Endothelial cell of umbilical vein (primary cell): ENCODE data around the gene IP6K3. TPM values are rescaled to one million over a fixed set of nuclear protein-coding genes. Genes with fewer than 3 reads are reported as not detected.

Experiments
- BruUV-seq: library from RNA; stranded (reverse); fragments of 400-500 nt; replicated peaks from 2 replicates; lab custom pipeline; 2021; lab: Mats Ljungman, UMichigan
- CTCF ChIA-PET: fragments of 300-600, 350-600 bp; sonication (Branson Sonifier 250); formaldehyde crosslinking; loops from one replicate; lab custom pipeline; 2021; ENCODE audit warnings: antibody characterized with exemption, inconsistent platforms; lab: Charles Lee
- POLR2A ChIA-PET: fragments of 300-600, 350-600 bp; sonication (Branson Sonifier 250); formaldehyde crosslinking; loops from one replicate; lab custom pipeline; 2021; ENCODE audit warnings: antibody characterized with exemption, inconsistent platforms; lab: Charles Lee
- DNase-seq: peaks from one replicate; pipeline ENCODE4 v3.0.0-alpha.2; 2011; ENCODE audit warnings: low read depth, low spot score
- FAIRE-seq: peaks from 2 replicates; lab custom pipeline; 2011; peaks lifted over from hg19 to GRCh38; lab: Jason Lieb, UNC
- H2AFZ ChIP-seq: 2 replicates; pipeline ENCODE4 v1.6.0; 2012; ENCODE audit warnings: low read depth, low read length, control low read depth, inconsistent platforms
- H3K27ac ChIP-seq: 2 replicates; pipeline ENCODE4 v1.5.1; 2011; ENCODE audit warnings: low read depth, mild to moderate bottlenecking, control low read depth, low read length, moderate library complexity; ENCODE audit not compliant: insufficient read depth
- H3K27me3 ChIP-seq, 2 experiments: 2 replicates each; pipeline versions ENCODE4 v1.6.0 to v1.6.1; 2011; ENCODE audit warnings: low read length in 2 of 2, mixed read lengths in 1 of 2; ENCODE audit not compliant: control insufficient read depth in 2 of 2, insufficient read depth in 2 of 2
- H3K36me3 ChIP-seq, 2 experiments: 2 replicates in 1 of 2; 3 replicates in 1 of 2; pipeline ENCODE4 v1.5.1; 2011; ENCODE audit warnings: low read length in 2 of 2, mild to moderate bottlenecking in 1 of 2, moderate library complexity in 1 of 2; ENCODE audit not compliant: control insufficient read depth in 2 of 2, insufficient read depth in 2 of 2; ENCODE audit errors: extremely low read depth in 1 of 2
- H3K4me1 ChIP-seq: 3 replicates; pipeline ENCODE4 v1.5.1; 2011; ENCODE audit warnings: mild to moderate bottlenecking, low read length; ENCODE audit not compliant: control insufficient read depth, insufficient read depth; ENCODE audit errors: extremely low read depth
- H3K4me2 ChIP-seq: 2 replicates; pipeline ENCODE4 v1.6.1; 2011; ENCODE audit warnings: low read length, control low read depth, mixed read lengths; ENCODE audit not compliant: insufficient read depth
- H3K4me3 ChIP-seq, 3 experiments: fragments of 200-600 bp in 1 of 3; sonication (generic), shearing (Covaris generic) in 1 of 3; replicated peaks in 1 of 3; 2 replicates each; pipeline ENCODE4 v1.5.1; 2011 to 2016; ENCODE audit warnings: control low read depth in 3 of 3, low read length in 3 of 3, mild to moderate bottlenecking in 2 of 3, inconsistent platforms in 1 of 3, low read depth in 1 of 3, moderate library complexity in 1 of 3; ENCODE audit not compliant: insufficient read depth in 1 of 3
- H3K79me2 ChIP-seq: 2 replicates; pipeline ENCODE4 v1.6.0; 2012; ENCODE audit warnings: low read length, inconsistent platforms; ENCODE audit not compliant: control insufficient read depth, insufficient read depth
- H3K9ac ChIP-seq: replicated peaks from 2 replicates; pipeline ENCODE3; 2011; ENCODE audit warnings: low read length, control low read depth; ENCODE audit not compliant: insufficient read depth; ENCODE audit errors: extremely low read depth
- H3K9me1 ChIP-seq: replicated peaks from 3 replicates; pipeline ENCODE4 v1.6.0; 2011; ENCODE audit warnings: mild to moderate bottlenecking, low read length; ENCODE audit not compliant: control insufficient read depth, insufficient read depth; ENCODE audit errors: extremely low read depth
- H3K9me3 ChIP-seq: replicated peaks from 2 replicates; pipeline ENCODE4 v1.5.1; 2012; ENCODE audit warnings: low read length, inconsistent platforms; ENCODE audit not compliant: control insufficient read depth, insufficient read depth
- H4K20me1 ChIP-seq: replicated peaks from 2 replicates; pipeline ENCODE3; 2011; ENCODE audit warnings: mild to moderate bottlenecking, low read length; ENCODE audit not compliant: control insufficient read depth, insufficient read depth; ENCODE audit errors: extremely low read depth
- EZH2 ChIP-seq: IDR thresholded peaks from 2 replicates; pipeline ENCODE4 v1.6.1; 2012; ENCODE audit warnings: borderline replicate concordance, low read depth, mild to moderate bottlenecking, moderate library complexity, low read length, inconsistent platforms; ENCODE audit not compliant: severe bottlenecking
- FOS ChIP-seq: IDR thresholded peaks from 2 replicates; pipeline ENCODE4 v1.6.1; 2011; ENCODE audit warnings: mild to moderate bottlenecking, low read length, moderate library complexity, borderline replicate concordance; ENCODE audit not compliant: insufficient read depth
- GATA2 ChIP-seq: IDR thresholded peaks from 2 replicates; pipeline ENCODE4 v1.7.0; 2011; ENCODE audit warnings: low read depth, mild to moderate bottlenecking, moderate library complexity, mixed read lengths, low read length; ENCODE audit not compliant: insufficient read length, insufficient read depth
- JUN ChIP-seq: IDR thresholded peaks from 2 replicates; pipeline ENCODE4 v1.6.1; 2011; ENCODE audit warnings: borderline replicate concordance, low read depth; ENCODE audit not compliant: insufficient read length, insufficient read depth
- MAX ChIP-seq: IDR thresholded peaks from 2 replicates; pipeline ENCODE4 v1.6.1; 2011; ENCODE audit not compliant: insufficient read depth, insufficient read length
- MYC ChIP-seq: IDR thresholded peaks from one replicate; pipeline ENCODE4 v1.6.1; 2011; ENCODE audit warnings: mild to moderate bottlenecking, low read depth, low read length
- POLR2A ChIP-seq: IDR thresholded peaks from 2 replicates; pipeline ENCODE4 v1.6.1; 2012; ENCODE audit warnings: low read depth, mild to moderate bottlenecking, control low read depth, low read length
- POLR2AphosphoS5 ChIP-seq: IDR thresholded peaks from 2 replicates; pipeline ENCODE4 v1.6.1; 2012; ENCODE audit warnings: low read depth, mild to moderate bottlenecking, control low read depth, low read length, moderate library complexity; ENCODE audit not compliant: insufficient read depth
- dilution Hi-C: fragments of 300-500 bp; cut with MboI; formaldehyde crosslinking; loops from one replicate; pipeline ENCODE4 v1.15.0; 2019; ENCODE audit warnings: low sequenced_read_pairs; ENCODE audit not compliant: extremely low pct_ligation_motif_present
- intact Hi-C: fragments of 100-400 bp; cut with micrococcal nuclease; formaldehyde crosslinking; loops from one replicate; pipeline ENCODE4 v1.10.0; 2022
- polyA plus RNA-seq, 4 experiments: library from polyadenylated mRNA; depleted of rRNA in 3 of 4; stranded (reverse) in 3 of 4; unstranded in 1 of 4; fragments of >200 nt; gene quantifications; 2 replicates each; pipeline versions ENCODE4 v1.2.1 to v1.2.3, GENCODE V29; 2011 to 2012; ENCODE audit warnings: missing spikeins in 1 of 4
- total RNA-seq: library from RNA; stranded (reverse); gene quantifications from 2 replicates; pipeline ENCODE4 v1.2.3, GENCODE V29; 2021
- TF ChIP-seq, protein P1 (sequence below), 2 donors: IDR thresholded peaks; 1 replicate in 1 of 2; 2 replicates in 1 of 2; pipeline ENCODE4 v1.5.1; 2011; ENCODE audit warnings: low read length in 2 of 2, mild to moderate bottlenecking in 2 of 2, moderate library complexity in 2 of 2, control low read depth in 1 of 2, inconsistent platforms in 1 of 2, low read depth in 1 of 2; ENCODE audit not compliant: insufficient read depth in 1 of 2; ENCODE audit errors: extremely low read depth in 1 of 2

IP6K3 gene
- total and polyA plus RNA-seq, 2 donors (not counting 3 experiments of a cell fraction or from before 2014, with no cell fraction given) = not detected

GRCh38 chr6:33787346-33787953, 40.7 kb upstream of the IP6K3 start:
- peak overlapping the region; percentile 96 for H3K9ac ChIP-seq
- H3K36me3 ChIP-seq = peaks cover 8 to 20% of the 10 kb centered on the region in 2 experiments
- no peaks in the 10 kb centered on the region for H3K9me3 ChIP-seq
- peak overlapping the region; percentile 94 for H3K27ac ChIP-seq
- peak; percentile 64 for DNase-seq
- intact Hi-C loops (no loop called here), dilution Hi-C loops (no loop called here)
- peak overlapping the region; percentile 80 for H3K4me2 ChIP-seq
- TF ChIP-seq POLR2AphosphoS5 (no peak), MAX (no peak), MYC (no peak), JUN (no peak), EZH2 (no peak), GATA2 (no peak), POLR2A (no peak), FOS (no peak)
- TF ChIP-seq, protein P1, sequence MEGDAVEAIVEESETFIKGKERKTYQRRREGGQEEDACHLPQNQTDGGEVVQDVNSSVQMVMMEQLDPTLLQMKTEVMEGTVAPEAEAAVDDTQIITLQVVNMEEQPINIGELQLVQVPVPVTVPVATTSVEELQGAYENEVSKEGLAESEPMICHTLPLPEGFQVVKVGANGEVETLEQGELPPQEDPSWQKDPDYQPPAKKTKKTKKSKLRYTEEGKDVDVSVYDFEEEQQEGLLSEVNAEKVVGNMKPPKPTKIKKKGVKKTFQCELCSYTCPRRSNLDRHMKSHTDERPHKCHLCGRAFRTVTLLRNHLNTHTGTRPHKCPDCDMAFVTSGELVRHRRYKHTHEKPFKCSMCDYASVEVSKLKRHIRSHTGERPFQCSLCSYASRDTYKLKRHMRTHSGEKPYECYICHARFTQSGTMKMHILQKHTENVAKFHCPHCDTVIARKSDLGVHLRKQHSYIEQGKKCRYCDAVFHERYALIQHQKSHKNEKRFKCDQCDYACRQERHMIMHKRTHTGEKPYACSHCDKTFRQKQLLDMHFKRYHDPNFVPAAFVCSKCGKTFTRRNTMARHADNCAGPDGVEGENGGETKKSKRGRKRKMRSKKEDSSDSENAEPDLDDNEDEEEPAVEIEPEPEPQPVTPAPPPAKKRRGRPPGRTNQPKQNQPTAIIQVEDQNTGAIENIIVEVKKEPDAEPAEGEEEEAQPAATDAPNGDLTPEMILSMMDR (IDR thresholded peaks at IDR 0.05; ENCODE audit: extremely low read depth in 1 of 2, insufficient read depth in 1 of 2, low read depth in 1 of 2, low read length in 2 of 2) = no peak
- peaks cover 41% of the 10 kb centered on the region for H3K79me2 ChIP-seq
- peaks cover 48% of the 10 kb centered on the region for H3K4me1 ChIP-seq
- H4K20me1 ChIP-seq = no peaks in the 10 kb centered on the region
- no peak overlapping the region for H2AFZ ChIP-seq
- POLR2A ChIA-PET = interaction anchor here (1.5 to 5.4 kb wide), 2 partner anchors 9 to 16 kb away, joined by 8 to 22 read pairs; no protein-coding TSS in a partner anchor
- peak overlapping the region; percentile 48 to 83 (median 76) for H3K4me3 ChIP-seq
- TSS peak; percentile 47 for BruUV-seq
- H3K27me3 ChIP-seq = no peaks in the 10 kb centered on the region
- CTCF ChIA-PET = interaction anchor here (1.0 to 8.8 kb wide), 8 partner anchors 9 to 268 kb away, joined by 3 to 155 read pairs (median 4); no protein-coding TSS in a partner anchor
- peak; percentile 93 for FAIRE-seq
- H3K9me1 ChIP-seq = no peaks in the 10 kb centered on the region
